ENCODE measurements around the gene C6orf136.
A peak's percentile ranks its signal among the peaks of the same experiment; 100 is the strongest.

Gene C6orf136

DNA sequence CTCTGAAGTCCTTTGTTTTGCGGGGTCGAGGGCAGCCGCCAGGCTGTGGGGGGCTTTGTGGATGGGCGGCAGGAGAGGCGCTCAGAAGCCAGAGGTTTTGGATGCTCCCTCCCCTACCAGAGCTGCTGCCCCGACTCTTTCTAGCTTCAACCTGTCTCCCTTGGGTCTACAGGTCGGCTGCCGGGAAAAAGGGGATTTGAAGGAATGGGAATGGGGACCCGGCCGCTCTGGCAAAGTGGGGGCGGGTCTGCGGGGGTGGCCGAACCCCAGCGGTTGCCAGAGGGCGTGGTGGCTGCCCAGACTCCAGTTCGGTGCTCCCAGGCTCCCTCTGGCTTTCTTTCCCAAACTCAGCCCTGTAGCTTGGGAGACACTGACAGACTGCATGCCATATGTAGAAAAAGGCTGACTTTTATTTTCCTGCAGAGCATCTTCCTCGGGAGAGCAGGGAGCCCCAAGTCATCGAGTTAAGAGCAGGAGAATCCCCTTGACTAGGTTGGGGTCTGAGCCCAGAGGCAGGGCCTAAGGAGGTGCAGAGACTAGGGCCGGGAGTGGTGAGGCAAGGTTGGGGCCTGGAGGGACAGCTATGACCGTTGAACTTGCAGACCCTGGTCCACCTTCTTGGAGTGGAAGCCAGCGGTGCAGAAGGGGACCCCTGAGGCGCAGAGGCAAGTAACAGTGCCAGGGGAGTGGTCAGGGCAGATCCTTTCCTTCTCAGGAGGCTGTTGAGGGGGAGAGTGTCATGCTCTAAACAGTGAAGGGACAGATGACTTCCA is 40.9 kb downstream of the C6orf136 start:
- peak; percentile 24 for DNase-seq

DNA sequence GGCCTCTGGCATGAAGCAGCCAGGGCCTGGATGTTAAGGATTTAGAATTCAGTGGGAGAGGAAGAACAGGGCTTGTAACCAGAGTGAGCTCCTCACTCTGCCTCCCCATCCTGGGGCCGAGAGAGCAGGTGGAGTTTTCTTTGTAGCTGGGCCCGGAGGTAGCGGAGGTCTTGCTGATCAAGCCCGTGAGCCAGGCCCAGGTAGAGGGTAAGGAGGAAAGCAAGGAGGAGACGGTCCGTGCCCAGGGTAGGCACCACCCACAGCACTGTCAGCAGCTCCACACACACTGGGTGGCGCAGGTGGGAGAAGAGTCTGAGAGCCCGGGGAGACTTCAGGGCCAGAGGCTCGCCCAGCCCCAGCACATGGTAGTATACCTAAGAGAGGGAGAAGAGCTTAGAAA is 41.6 kb downstream of the C6orf136 start:
- no peak for DNase-seq

DNA sequence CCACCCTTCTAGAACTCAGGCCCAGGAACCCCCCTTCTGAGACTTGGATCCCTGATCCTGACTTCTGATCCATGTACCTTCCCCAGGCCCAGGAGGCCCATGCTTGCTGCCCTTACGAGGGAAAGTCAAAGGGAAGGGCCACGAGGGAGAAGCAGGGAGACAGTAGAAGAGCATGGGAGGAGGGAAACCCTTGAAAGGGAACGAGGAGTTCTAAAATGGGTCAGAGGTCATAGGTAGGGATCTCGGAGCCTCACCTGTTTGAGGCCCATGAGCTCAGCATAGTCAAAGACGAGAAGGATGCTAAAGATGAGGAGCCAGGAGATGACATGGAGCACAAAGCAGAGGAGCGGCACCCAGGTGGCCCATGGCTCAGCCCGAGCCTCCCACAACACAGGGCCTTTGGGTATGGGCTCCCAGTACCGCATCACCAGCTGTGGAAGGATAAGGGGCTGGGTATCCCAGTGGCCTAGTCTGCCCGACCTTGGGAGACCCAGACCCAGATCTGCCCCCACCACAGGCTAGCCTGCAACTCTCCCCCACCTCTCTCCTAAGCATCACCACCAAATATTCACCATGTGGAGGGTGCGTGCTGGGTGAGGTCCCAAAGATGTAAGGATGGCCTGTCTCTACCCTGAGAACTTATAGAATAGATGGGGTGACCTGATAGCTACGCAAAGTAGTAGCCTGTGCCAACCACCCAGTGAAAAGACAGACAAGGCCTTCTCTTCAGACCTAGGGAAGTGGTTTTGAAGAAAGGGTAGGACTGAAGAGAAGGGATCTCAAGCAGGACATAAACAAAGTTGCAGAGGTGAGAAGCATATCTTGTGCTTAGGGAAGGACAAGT is 42.3 kb downstream of the C6orf136 start:
- DNase-seq = no peak

GRCh38 chr6:30689985-30690384 is 43.1 kb downstream of the C6orf136 start:
- DNase-seq = no peak

DNA sequence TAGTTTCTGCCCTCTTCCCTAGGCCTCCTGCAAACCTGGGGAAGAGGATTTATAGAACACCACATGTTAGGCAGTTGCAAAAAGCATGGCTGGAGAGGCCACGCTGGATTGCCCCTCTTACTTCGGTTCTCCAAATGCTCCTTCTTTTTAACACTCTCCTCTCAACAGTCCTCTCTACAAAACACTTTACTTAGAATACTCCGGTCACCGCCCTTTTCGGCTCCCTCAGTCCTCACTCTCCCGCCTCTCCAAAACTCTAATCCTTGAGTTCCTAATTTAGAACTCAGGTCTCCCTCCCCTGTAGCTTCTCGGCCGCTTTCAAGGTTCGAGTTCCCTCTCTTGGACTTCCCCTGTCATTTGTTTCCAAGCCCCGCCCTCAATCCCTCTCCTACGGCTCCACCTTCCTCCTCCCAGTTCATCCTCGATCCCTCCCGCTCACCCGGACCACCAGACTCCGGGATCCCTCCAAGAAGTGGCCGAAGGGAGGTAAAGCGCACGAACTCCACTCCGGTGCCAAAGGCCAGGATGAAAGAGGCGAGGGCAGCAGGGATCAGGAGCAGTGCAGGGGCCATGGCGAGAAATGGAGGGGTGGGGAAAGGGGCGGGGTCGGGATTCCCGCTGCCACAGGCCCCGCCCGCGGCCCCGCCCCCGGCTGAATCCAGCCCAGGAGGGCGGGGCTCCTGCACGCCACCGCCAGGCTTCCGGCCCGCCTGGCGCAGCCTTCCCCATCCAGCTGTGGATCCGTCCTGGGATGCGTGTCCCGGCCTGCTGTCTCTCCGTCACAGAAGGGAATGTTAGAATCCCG is 43.7 kb downstream of the C6orf136 start, which contains the start of gene NRM:
Gene NRM, minus strand, starts transcription at position 582 of the 805 bp plus-strand sequence. Its CDS starts 10 bp downstream, at position 572.
- DNase-seq = peak; percentile 91

DNA sequence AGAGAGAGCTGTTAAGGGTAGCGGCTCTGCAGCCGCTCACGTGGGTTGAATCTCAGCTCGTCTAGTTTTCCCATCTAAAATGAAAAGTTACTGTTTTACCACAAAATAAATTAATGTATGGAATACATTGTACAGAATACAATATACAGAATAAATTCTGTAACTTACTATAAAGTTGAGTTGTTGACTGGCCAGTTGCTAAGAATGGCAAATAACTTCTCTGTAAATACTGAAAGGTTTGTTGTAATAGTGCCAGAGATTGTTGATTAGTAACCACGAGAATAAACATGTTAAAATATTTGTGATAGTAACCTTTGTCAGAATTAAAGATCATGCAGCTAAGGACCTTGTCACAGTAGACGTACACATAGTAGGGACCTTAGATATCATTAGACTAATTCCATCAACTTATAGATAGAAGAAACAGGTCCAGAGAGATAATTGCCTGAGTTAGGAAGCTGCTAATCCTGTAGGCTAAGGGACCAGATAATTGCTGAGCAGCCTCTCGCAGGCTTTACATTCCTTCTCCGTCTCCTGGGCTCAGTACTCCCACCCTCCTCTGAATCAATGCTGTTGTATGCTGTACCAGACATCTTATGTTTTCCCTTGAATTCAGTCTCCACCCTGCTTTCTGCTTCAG is 44.4 kb downstream of the C6orf136 start:
- DNase-seq = no peak

DNA sequence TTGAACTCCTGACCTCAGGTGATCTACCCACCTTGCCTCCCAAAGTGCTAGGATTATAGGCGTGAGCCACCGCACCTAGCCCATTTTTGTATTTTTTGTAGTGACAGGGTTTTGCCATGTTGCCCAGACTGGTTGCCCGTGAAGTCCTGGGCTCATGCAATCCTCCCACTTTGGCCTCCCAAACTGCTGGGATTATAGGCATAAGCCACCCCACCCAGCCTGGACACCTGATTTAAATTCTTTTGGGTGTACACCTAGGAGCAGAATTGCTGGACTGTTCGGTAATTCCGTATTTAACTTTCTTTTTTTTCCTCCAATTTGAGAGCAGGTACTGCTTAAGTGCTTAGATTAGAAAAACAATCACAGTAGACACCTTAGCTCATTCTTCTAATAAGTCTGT is 49.5 kb downstream of the C6orf136 start:
- DNase-seq = no peak

- DNase-seq = no peak
Measured at GRCh38 chr6:30700340-30700739, 53.4 kb downstream of the C6orf136 start.
